DOHH2 (cell line): ENCODE data around the gene FNBP1L.

Experiments
- H3F3A ChIP-seq: fragments of 200-600 bp; sonication (generic), shearing (Covaris generic); 2 replicates; pipeline ENCODE4 v1.6.0; 2016; ENCODE audit warnings: antibody characterized with exemption, mild to moderate bottlenecking; ENCODE audit not compliant: control insufficient read depth, insufficient read depth
- H3K27ac ChIP-seq: fragments of 200-600 bp; sonication (generic); 2 replicates; pipeline ENCODE4 v1.5.1; 2014; ENCODE audit warnings: low read depth, mild to moderate bottlenecking, low read length, moderate library complexity
- H3K27me3 ChIP-seq: fragments of 200-600 bp; sonication (generic); 2 replicates; pipeline ENCODE4 v1.6.1; 2014; ENCODE audit warnings: mild to moderate bottlenecking, low read length, mixed read lengths; ENCODE audit not compliant: control insufficient read depth
- H3K36me3 ChIP-seq: fragments of 200-600 bp; sonication (generic); 2 replicates; pipeline ENCODE4 v1.6.1; 2014; ENCODE audit warnings: mild to moderate bottlenecking, low read length, moderate library complexity, mixed read lengths; ENCODE audit not compliant: control insufficient read depth
- H3K4me1 ChIP-seq: fragments of 200-600 bp; sonication (generic); 2 replicates; pipeline ENCODE4 v1.6.1; 2014; ENCODE audit warnings: mild to moderate bottlenecking, low read length, mixed read lengths; ENCODE audit not compliant: control insufficient read depth
- H3K4me2 ChIP-seq: fragments of 200-600 bp; sonication (generic); 2 replicates; pipeline ENCODE4 v1.6.0; 2014; ENCODE audit warnings: mild to moderate bottlenecking, low read length, moderate library complexity
- H3K4me3 ChIP-seq: fragments of 200-600 bp; sonication (generic); 2 replicates; pipeline ENCODE4 v1.5.1; 2014; ENCODE audit warnings: mild to moderate bottlenecking, low read length, mixed read lengths
- H3K79me2 ChIP-seq: fragments of 200-600 bp; sonication (generic); 2 replicates; pipeline ENCODE4 v1.6.1; 2014; ENCODE audit warnings: mild to moderate bottlenecking, low read length, mixed read lengths; ENCODE audit not compliant: control insufficient read depth
- H3K9me2 ChIP-seq: fragments of 200-600 bp; sonication (generic); replicated peaks from 2 replicates; pipeline ENCODE4 v1.6.1; 2014; ENCODE audit warnings: mild to moderate bottlenecking, low read length, mixed read lengths; ENCODE audit not compliant: control insufficient read depth
- H3K9me3 ChIP-seq: fragments of 200-600 bp; sonication (generic); 2 replicates; pipeline ENCODE4 v1.6.1; 2014; ENCODE audit warnings: antibody characterized with exemption, low read length, mixed read lengths; ENCODE audit not compliant: control insufficient read depth, insufficient read depth
- H4K20me1 ChIP-seq: fragments of 200-600 bp; sonication (generic); 2 replicates; pipeline ENCODE4 v1.6.0; 2014; ENCODE audit warnings: low read depth, mild to moderate bottlenecking, antibody characterized with exemption, low read length, moderate library complexity; ENCODE audit not compliant: control insufficient read depth, insufficient read depth
- EZH2phosphoT487 ChIP-seq: fragments of 200-600 bp; sonication (generic); IDR thresholded peaks from 2 replicates; pipeline ENCODE4 v1.6.1; 2017; ENCODE audit warnings: borderline replicate concordance, mild to moderate bottlenecking, antibody characterized with exemption, low read length, moderate library complexity, mixed read lengths
- TF ChIP-seq, protein P1 (sequence below): fragments of 200-600 bp; sonication (generic); IDR thresholded peaks from one replicate; pipeline ENCODE4 v1.5.1; 2014; ENCODE audit warnings: antibody characterized with exemption, mild to moderate bottlenecking, low read depth, low read length; ENCODE audit not compliant: poor library complexity, severe bottlenecking

The FNBP1L gene

DNA sequence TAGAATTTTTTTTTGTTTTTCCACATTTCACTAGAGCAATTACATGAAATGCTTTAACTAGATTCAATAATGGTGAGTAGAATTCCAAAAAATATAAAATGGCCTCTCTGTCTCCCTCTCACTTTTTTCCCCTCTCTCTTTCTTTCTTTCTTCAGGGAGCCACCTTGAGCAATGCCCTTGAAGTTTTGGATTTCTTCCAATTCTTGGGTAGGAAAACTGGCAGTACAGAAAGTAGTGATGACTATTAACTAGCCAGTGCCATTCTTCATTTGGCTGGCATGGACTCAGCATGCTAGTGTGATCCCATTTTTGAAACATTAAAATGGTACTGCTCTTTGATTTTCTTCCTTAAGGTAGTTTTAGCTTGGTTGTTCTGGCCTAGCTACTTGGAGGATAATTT, 4.5 kb upstream of the FNBP1L start:
- TF ChIP-seq, protein P1, sequence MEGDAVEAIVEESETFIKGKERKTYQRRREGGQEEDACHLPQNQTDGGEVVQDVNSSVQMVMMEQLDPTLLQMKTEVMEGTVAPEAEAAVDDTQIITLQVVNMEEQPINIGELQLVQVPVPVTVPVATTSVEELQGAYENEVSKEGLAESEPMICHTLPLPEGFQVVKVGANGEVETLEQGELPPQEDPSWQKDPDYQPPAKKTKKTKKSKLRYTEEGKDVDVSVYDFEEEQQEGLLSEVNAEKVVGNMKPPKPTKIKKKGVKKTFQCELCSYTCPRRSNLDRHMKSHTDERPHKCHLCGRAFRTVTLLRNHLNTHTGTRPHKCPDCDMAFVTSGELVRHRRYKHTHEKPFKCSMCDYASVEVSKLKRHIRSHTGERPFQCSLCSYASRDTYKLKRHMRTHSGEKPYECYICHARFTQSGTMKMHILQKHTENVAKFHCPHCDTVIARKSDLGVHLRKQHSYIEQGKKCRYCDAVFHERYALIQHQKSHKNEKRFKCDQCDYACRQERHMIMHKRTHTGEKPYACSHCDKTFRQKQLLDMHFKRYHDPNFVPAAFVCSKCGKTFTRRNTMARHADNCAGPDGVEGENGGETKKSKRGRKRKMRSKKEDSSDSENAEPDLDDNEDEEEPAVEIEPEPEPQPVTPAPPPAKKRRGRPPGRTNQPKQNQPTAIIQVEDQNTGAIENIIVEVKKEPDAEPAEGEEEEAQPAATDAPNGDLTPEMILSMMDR, result no peak
- TF ChIP-seq EZH2phosphoT487, result no peak
- H3K9me2 ChIP-seq, result no peaks in the 10 kb centered on the region
- H3K27me3 ChIP-seq, result peaks cover 18% of the 10 kb centered on the region
- no peak overlapping the region for H3K4me3 ChIP-seq
- no peaks in the 10 kb centered on the region for H3K36me3 ChIP-seq
- H3K4me1 ChIP-seq, result peaks cover 10% of the 10 kb centered on the region
- no peaks in the 10 kb centered on the region for H3K79me2 ChIP-seq
- H3F3A ChIP-seq, result 0 out of 2 replicates have a peak, but pooled peaks cover 4% of the 10 kb centered on the region
- H4K20me1 ChIP-seq, result no peaks in the 10 kb centered on the region
- H3K4me2 ChIP-seq, result no peak overlapping the region
- no peak overlapping the region for H3K27ac ChIP-seq
- H3K9me3 ChIP-seq, result no peaks in the 10 kb centered on the region

DNA sequence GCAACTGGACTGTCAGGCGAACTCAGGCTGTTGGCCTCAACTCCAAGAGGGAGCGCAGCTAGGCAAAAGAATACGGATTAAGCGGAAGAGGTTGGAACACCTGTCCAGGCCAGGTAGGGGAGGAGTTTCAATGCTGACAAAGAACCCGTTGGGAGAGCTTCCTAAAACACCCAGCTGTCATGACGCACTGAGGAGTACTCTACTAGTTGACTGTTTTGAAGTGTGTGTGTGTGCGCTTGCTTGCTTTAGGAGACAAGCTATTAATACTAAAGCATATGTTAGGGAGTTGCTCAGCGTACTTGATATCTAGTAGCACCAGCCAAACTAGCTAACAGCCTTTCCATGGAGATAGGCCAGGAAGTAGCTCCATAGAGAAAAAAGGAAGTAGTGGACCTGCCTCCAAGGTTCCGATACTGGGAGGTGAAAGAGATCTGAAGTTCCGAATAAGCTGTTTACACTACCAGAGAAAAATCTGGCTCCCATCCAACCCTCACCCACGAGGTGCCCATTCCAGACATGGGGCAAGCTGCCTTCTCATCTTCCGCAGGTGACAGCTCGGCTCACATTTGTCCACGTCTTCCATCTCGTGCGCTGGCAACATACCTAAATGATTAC, 974 bp upstream of the FNBP1L start:
- H3K79me2 ChIP-seq, result no peaks in the 10 kb centered on the region
- no peaks in the 10 kb centered on the region for H3K9me3 ChIP-seq
- H3K36me3 ChIP-seq, result no peaks in the 10 kb centered on the region
- H3K4me1 ChIP-seq, result peaks cover 27% of the 10 kb centered on the region
- no peak overlapping the region for H3K27ac ChIP-seq
- no peaks in the 10 kb centered on the region for H3K9me2 ChIP-seq
- H3F3A ChIP-seq, result peaks cover 13% of the 10 kb centered on the region
- H3K4me3 ChIP-seq, result no peak overlapping the region
- peak overlapping the region; percentile 28 for H3K4me2 ChIP-seq
- H3K27me3 ChIP-seq, result peaks cover 41% of the 10 kb centered on the region
- H4K20me1 ChIP-seq, result no peaks in the 10 kb centered on the region
- no peak for TF ChIP-seq EZH2phosphoT487
- TF ChIP-seq, protein P1, result no peak

DNA sequence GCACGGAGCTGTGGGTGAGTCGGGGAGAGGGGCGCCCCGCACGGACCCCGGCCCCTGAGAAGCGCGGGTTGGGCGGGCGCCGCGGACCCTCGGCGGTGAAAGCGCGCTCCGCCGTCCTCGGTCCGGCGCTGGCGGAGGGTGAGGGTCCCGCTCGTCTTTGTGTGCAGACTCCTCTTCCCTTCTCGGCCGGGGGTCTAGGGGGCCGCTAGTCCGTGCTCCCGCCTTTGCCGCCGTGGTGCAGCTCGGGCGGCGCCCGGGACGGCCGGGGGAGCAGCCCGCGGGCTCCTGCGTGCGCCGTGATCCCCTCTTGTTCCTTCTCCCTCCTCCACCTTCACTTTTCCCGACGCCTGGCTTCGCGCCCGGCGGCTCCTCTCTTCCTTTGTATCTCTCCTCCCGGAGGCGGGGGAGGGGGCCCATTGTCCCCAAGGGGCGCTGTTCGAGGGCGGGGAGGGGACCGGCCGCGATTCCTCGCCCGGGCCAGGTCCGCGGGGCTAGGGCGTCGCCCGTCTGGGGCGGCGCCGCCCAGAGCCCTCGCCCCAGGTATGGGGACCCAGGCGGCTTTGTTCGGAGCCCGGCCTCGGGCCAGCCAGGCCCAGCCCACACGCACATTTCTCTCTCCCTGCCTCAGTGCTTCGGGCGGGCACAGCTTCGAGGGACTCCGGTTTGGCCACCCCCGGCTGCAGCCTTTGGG, 519 bp downstream of the FNBP1L start:
- H3K27me3 ChIP-seq, result peaks cover 43% of the 10 kb centered on the region

More for the DNA sequence above, 519 bp downstream of the FNBP1L start:
- TF ChIP-seq EZH2phosphoT487, result no peak
- TF ChIP-seq, protein P1, result no peak
- no peaks in the 10 kb centered on the region for H3K79me2 ChIP-seq
- peaks cover 27% of the 10 kb centered on the region for H3K4me1 ChIP-seq
- no peaks in the 10 kb centered on the region for H3K36me3 ChIP-seq
- H3K9me2 ChIP-seq, result no peaks in the 10 kb centered on the region
- no peaks in the 10 kb centered on the region for H4K20me1 ChIP-seq
- peak overlapping the region; percentile 89 for H3K4me2 ChIP-seq
- H3K27ac ChIP-seq, result no peak overlapping the region
- peaks cover 13% of the 10 kb centered on the region for H3F3A ChIP-seq
- peak overlapping the region; percentile 73 for H3K4me3 ChIP-seq
- H3K9me3 ChIP-seq, result no peaks in the 10 kb centered on the region
